Colonic mucosa (tissue), 4 donors: Measurements from ENCODE around the gene TOR4A. TPM values are rescaled to one million over a fixed set of nuclear protein-coding genes. Genes with fewer than 3 reads are reported as not detected.

ENCODE experiments used
- DNase-seq: peaks from one replicate; pipeline ENCODE4 v3.0.0-alpha.2; 2020
- H3K27ac ChIP-seq: fragments of 200-600 bp; one replicate; pipeline ENCODE4 v1.8.0; 2021
- H3K27me3 ChIP-seq: fragments of 200-600 bp; one replicate; pipeline ENCODE4 v1.8.0; 2021
- H3K36me3 ChIP-seq: fragments of 200-600 bp; one replicate; pipeline ENCODE4 v1.8.0; 2021
- H3K4me1 ChIP-seq: fragments of 200-600 bp; one replicate; pipeline ENCODE4 v1.8.0; 2021; ENCODE audit warnings: mild to moderate bottlenecking
- H3K4me3 ChIP-seq: fragments of 200-600 bp; one replicate; pipeline ENCODE4 v1.8.0; 2021
- H3K9ac ChIP-seq, 2 donors: one replicate each; pipeline ENCODE4 v1.7.0; 2013; ENCODE audit warnings: control low read depth in 2 of 2, low read depth in 2 of 2, low read length in 2 of 2
- H3K9me3 ChIP-seq: fragments of 200-600 bp; one replicate; pipeline ENCODE4 v1.8.0; 2021
- CTCF ChIP-seq: fragments of 200-600 bp; IDR thresholded peaks from one replicate; pipeline ENCODE4 v1.8.0; 2022; ENCODE audit warnings: antibody characterized with exemption, mild to moderate bottlenecking
- intact Hi-C: fragments of 100-400 bp; cut with DNase I; formaldehyde crosslinking; loops from one replicate; pipeline ENCODE4 v1.14.1; 2022
- total RNA-seq, 2 donors: library from RNA; stranded (reverse); fragmentation: NEBNext Ultra II Directional in 1 of 2; extraction: Animal tissue kit (Norgen Biotek cat#: 25700) in 1 of 2; gene quantifications; one replicate each; pipeline ENCODE4 v1.2.1, GENCODE V29; 2021
- donor health status: healthy.
- donor health status: DM: no; HTN: no; CAD: no.
- donor health status: DM: no; HTN: no; CAD: no.

The TOR4A gene
- total RNA-seq, 2 donors from 2014 or later = 57.1 to 63.9 TPM

DNA sequence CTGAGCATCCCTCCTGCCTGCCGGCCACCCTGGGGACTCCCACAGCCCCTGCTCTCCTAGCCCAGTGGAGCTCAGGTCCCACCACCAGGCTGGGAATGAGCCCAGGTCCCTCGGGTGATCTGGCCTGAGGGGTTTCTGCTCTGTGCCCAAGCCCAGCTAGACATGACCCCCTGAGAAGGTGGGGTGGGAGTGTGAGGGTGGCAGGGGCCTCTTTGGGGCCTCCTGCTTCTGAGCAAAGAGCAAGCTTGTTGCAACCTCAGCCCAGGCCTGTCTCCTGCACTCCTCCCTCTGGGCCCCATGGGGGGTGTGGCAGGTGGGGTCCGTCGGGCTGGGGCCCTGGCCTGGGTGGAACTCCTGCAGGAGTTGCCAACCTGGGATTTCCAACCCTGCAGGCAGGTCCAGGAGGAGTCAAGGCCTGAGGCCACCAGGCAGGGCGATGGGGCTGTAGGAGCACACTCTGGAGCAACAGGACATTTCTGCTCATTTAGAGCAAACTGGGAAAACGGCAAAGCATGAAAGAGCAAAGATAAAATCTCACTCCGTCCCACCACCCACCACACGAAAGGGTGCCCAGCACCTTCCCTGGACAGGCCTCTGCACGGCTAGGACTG, 35.9 kb downstream of the TOR4A start:
- no peak overlapping the region for H3K4me3 ChIP-seq
- H3K9me3 ChIP-seq = no peaks in the 10 kb centered on the region
- peaks cover 6% of the 10 kb centered on the region for H3K27me3 ChIP-seq
- H3K9ac ChIP-seq = no peak overlapping the region
- TF ChIP-seq CTCF = no peak
- no peak for DNase-seq
- no peaks in the 10 kb centered on the region for H3K36me3 ChIP-seq
- peaks cover 10% of the 10 kb centered on the region for H3K4me1 ChIP-seq
- H3K27ac ChIP-seq = no peak overlapping the region
- intact Hi-C loops = no loop called here

- Histone ChIP-seq H3K27ac (no peak overlapping the region), H3K4me3 (no peak overlapping the region), H3K9ac (no peak overlapping the region), H3K36me3 (no peaks in the 10 kb centered on the region), H3K4me1 (peaks cover 10% of the 10 kb centered on the region), H3K9me3 (no peaks in the 10 kb centered on the region), H3K27me3 (peaks cover 6% of the 10 kb centered on the region)
- intact Hi-C loops = no loop called here
- TF ChIP-seq CTCF = no peak
- no peak for DNase-seq
Measured at GRCh38 chr9:137313956-137314560, 36.5 kb downstream of the TOR4A start.

GRCh38 chr9:137314561-137315560, 37.3 kb downstream of the TOR4A start:
- no peaks in the 10 kb centered on the region for H3K9me3 ChIP-seq
- intact Hi-C loops = no loop called here
- no peak for TF ChIP-seq CTCF
- peaks cover 10% of the 10 kb centered on the region for H3K4me1 ChIP-seq
- no peak overlapping the region for H3K27ac ChIP-seq
- no peak overlapping the region for H3K9ac ChIP-seq
- no peak overlapping the region for H3K4me3 ChIP-seq
- peaks cover 6% of the 10 kb centered on the region for H3K27me3 ChIP-seq
- DNase-seq = no peak
- no peaks in the 10 kb centered on the region for H3K36me3 ChIP-seq

- peaks cover 5% of the 10 kb centered on the region for H3K4me1 ChIP-seq
Measured at GRCh38 chr9:137315581-137316011, 38.1 kb downstream of the TOR4A start.

More at GRCh38 chr9:137315581-137316011, 38.1 kb downstream of the TOR4A start:
- TF ChIP-seq CTCF = no peak
- no peak for DNase-seq
- intact Hi-C loops = no loop called here
- H3K9ac ChIP-seq = no peak overlapping the region
- peaks cover 6% of the 10 kb centered on the region for H3K27me3 ChIP-seq
- H3K36me3 ChIP-seq = no peaks in the 10 kb centered on the region
- no peaks in the 10 kb centered on the region for H3K9me3 ChIP-seq
- no peak overlapping the region for H3K27ac ChIP-seq
- peak overlapping the region; percentile 33 for H3K4me3 ChIP-seq
